Liver (tissue), 9 donors: ENCODE results near the gene PDE4B. TPM values are rescaled to one million over a fixed set of nuclear protein-coding genes. Genes with fewer than 3 reads are reported as not detected.
"Not testable (repeated sequence)": the region's sequence is repeated elsewhere in the genome, so short reads cannot be mapped to it uniquely, and the experiment has no call there.

Experiments used
- DNase-seq: peaks from one replicate; pipeline ENCODE4 v3.0.0-alpha.2; 2017; ENCODE audit warnings: low spot score
- H3K27ac ChIP-seq, 2 donors: one replicate each; pipeline ENCODE4 v1.7.0; 2013; ENCODE audit warnings: inconsistent platforms in 2 of 2, low read length in 2 of 2, control low read depth in 1 of 2, low read depth in 1 of 2, mild to moderate bottlenecking in 1 of 2
- H3K27me3 ChIP-seq, 4 donors: one replicate each; pipeline versions ENCODE4 v1.6.1 to v1.7.0; 2013; ENCODE audit warnings: low read length in 3 of 4, inconsistent platforms in 1 of 4, mild to moderate bottlenecking in 1 of 4, moderate library complexity in 1 of 4; ENCODE audit not compliant: control insufficient read depth in 4 of 4, insufficient read depth in 4 of 4
- H3K36me3 ChIP-seq, 4 donors: one replicate each; pipeline versions ENCODE4 v1.6.1 to v1.7.0; 2013; ENCODE audit warnings: low read length in 3 of 4, mild to moderate bottlenecking in 3 of 4, low read depth in 1 of 4, moderate library complexity in 1 of 4; ENCODE audit not compliant: control insufficient read depth in 4 of 4, insufficient read depth in 3 of 4
- H3K4me1 ChIP-seq, 4 donors: one replicate each; pipeline versions ENCODE4 v1.6.1 to v1.7.0; 2013; ENCODE audit warnings: low read length in 3 of 4, mild to moderate bottlenecking in 3 of 4, moderate library complexity in 1 of 4; ENCODE audit not compliant: control insufficient read depth in 4 of 4, insufficient read depth in 4 of 4
- H3K4me3 ChIP-seq, 3 donors: one replicate each; pipeline versions ENCODE4 v1.6.1 to v1.7.0; 2013; ENCODE audit warnings: low read length in 3 of 3, control low read depth in 1 of 3, low read depth in 1 of 3, mild to moderate bottlenecking in 1 of 3
- H3K9ac ChIP-seq, 2 donors: one replicate each; pipeline ENCODE4 v1.7.0; 2013; ENCODE audit warnings: low read length in 2 of 2, mild to moderate bottlenecking in 2 of 2, moderate library complexity in 2 of 2, control low read depth in 1 of 2, low read depth in 1 of 2
- H3K9me3 ChIP-seq, 4 donors: one replicate each; pipeline versions ENCODE4 v1.6.1 to v1.7.0; 2013; ENCODE audit warnings: low read length in 3 of 4; ENCODE audit not compliant: control insufficient read depth in 4 of 4
- ATF3 ChIP-seq: IDR thresholded peaks from 2 replicates; pipeline ENCODE4 v1.6.1; 2016; ENCODE audit warnings: antibody characterized with exemption
- FOXA2 ChIP-seq: IDR thresholded peaks from 2 replicates; pipeline ENCODE4 v1.6.1; 2016; ENCODE audit warnings: antibody characterized with exemption
- GABPA ChIP-seq, 2 donors: IDR thresholded peaks in 1 of 2; conservative IDR thresholded peaks in 1 of 2; 2 replicates each; pipeline ENCODE4 v1.6.1; 2016; ENCODE audit warnings: antibody characterized with exemption in 2 of 2, mild to moderate bottlenecking in 1 of 2, moderate library complexity in 1 of 2
- JUND ChIP-seq, 2 donors: IDR thresholded peaks; 2 replicates each; pipeline ENCODE4 v1.6.1; 2016; ENCODE audit warnings: antibody characterized with exemption in 2 of 2
- RAD21 ChIP-seq, 2 donors: IDR thresholded peaks; 2 replicates each; pipeline ENCODE4 v1.6.1; 2016; ENCODE audit warnings: antibody characterized with exemption in 2 of 2, mild to moderate bottlenecking in 2 of 2
- RXRA ChIP-seq, 2 donors: IDR thresholded peaks; 2 replicates each; pipeline ENCODE4 v1.6.1; 2017 to 2018; ENCODE audit warnings: antibody characterized with exemption in 2 of 2, mild to moderate bottlenecking in 1 of 2
- TAF1 ChIP-seq: conservative IDR thresholded peaks from 2 replicates; pipeline ENCODE4 v1.6.1; 2016; ENCODE audit warnings: antibody characterized with exemption, mild to moderate bottlenecking
- YY1 ChIP-seq: IDR thresholded peaks from 2 replicates; pipeline ENCODE4 v1.6.1; 2016; ENCODE audit warnings: antibody characterized with exemption, mild to moderate bottlenecking
- WGBS: extraction: QIAGEN DNeasy Blood & Tissue Kit; methylation state at CpG from one replicate; pipeline ENCODE4 v1.1.7; 2013; 5-methylcytosine and 5-hydroxymethylcytosine counted together
- polyA plus RNA-seq, 2 donors: library from polyadenylated mRNA; stranded (reverse) in 1 of 2; unstranded in 1 of 2; fragments of 200-250 nt in 1 of 2; fragments of >200 nt in 1 of 2; fragmentation: Nextera tagmentation in 1 of 2; extraction: Ambion mirVana in 1 of 2; gene quantifications; one replicate each; pipeline versions ENCODE4 v1.2.1 to v1.2.3, GENCODE V29; 2013 to 2015
- total RNA-seq, 2 donors: library from RNA; depleted of rRNA; stranded (reverse); fragments of >200 nt; gene quantifications; one replicate each; pipeline ENCODE4 v1.2.3, GENCODE V29; 2014
- donor health status: healthy.
- donor health status: healthy.
- donor health status: healthy.
- donor health status: healthy.
- donor health status: healthy.

Gene PDE4B
- total and polyA plus RNA-seq, 4 donors: 1.9 to 3.9 (median 2.7) TPM

- TF ChIP-seq RAD21 (IDR thresholded peaks at IDR 0.05): no peak
- no peak for TF ChIP-seq GABPA (IDR thresholded peaks at IDR 0.05 in 1 of 2, conservative IDR thresholded peaks at IDR 0.05 in 1 of 2)
- no peak for TF ChIP-seq JUND (IDR thresholded peaks at IDR 0.05)
- no peak for TF ChIP-seq YY1
- no peak for TF ChIP-seq ATF3
- DNase-seq: no peak
- H3K27ac ChIP-seq: no peak overlapping the region
- no peak overlapping the region for H3K4me3 ChIP-seq
- peaks cover 0 to 5% (median 0%) of the 10 kb centered on the region in 4 donors for H3K27me3 ChIP-seq
- no peak overlapping the region for H3K9ac ChIP-seq
- H3K36me3 ChIP-seq: no peaks in the 10 kb centered on the region
- H3K9me3 ChIP-seq: no peaks in the 10 kb centered on the region
- WGBS: 59% methylated on average over 3 of the region's 3 CpGs
- H3K4me1 ChIP-seq: no peaks in the 10 kb centered on the region
Measured at GRCh38 chr1:66055092-66055491, 262.4 kb downstream of the PDE4B start.

- H3K27me3 ChIP-seq, DNase-seq, H3K9me3 ChIP-seq, H3K36me3 ChIP-seq, H3K9ac ChIP-seq, H3K27ac ChIP-seq, H3K4me3 ChIP-seq, H3K4me1 ChIP-seq: not testable (repeated sequence)
- WGBS: 81% methylated on average over 3 of the region's 3 CpGs
Measured at GRCh38 chr1:66057448-66057847, 264.8 kb downstream of the PDE4B start.

- no peaks in the 10 kb centered on the region for H3K9me3 ChIP-seq
- no peak overlapping the region for H3K4me3 ChIP-seq
Measured at GRCh38 chr1:66058558-66058957, 265.9 kb downstream of the PDE4B start.

GRCh38 chr1:66067219-66067618 is 274.5 kb downstream of the PDE4B start:
- H3K4me1 ChIP-seq, H3K9ac ChIP-seq, H3K9me3 ChIP-seq, H3K36me3 ChIP-seq, H3K4me3 ChIP-seq, H3K27ac ChIP-seq, DNase-seq, H3K27me3 ChIP-seq: not testable (repeated sequence)
- WGBS: 91% methylated on average over 3 of the region's 4 CpGs

More at GRCh38 chr1:66058558-66058957, 265.9 kb downstream of the PDE4B start:
- Histone ChIP-seq H3K27me3 (peaks cover 0 to 5% (median 0%) of the 10 kb centered on the region in 4 donors), H3K4me1 (no peaks in the 10 kb centered on the region), H3K36me3 (no peaks in the 10 kb centered on the region), H3K9ac (no peak overlapping the region), H3K27ac (no peak overlapping the region)
- no peak for DNase-seq
- 90% methylated on average over 2 of the region's 2 CpGs for WGBS
- TF ChIP-seq RXRA (IDR thresholded peaks at IDR 0.05): no peak
- TF ChIP-seq JUND (IDR thresholded peaks at IDR 0.05): no peak
- no peak for TF ChIP-seq GABPA (IDR thresholded peaks at IDR 0.05 in 1 of 2, conservative IDR thresholded peaks at IDR 0.05 in 1 of 2)
- TF ChIP-seq FOXA2: no peak
- no peak for TF ChIP-seq TAF1
